Islet precursor cell (in vitro differentiated cells): Measurements from ENCODE around the gene EPB41.
"Not testable (repeated sequence)": the region's sequence is repeated elsewhere in the genome, so short reads cannot be mapped to it uniquely, and the experiment has no call there.

Source experiments
- DNase-seq: peaks from one replicate; pipeline ENCODE4 v3.0.0-alpha.2; 2018

Gene EPB41

GRCh38 chr1:29136391-29136915 lies 222.1 kb downstream of the EPB41 start:
- peak; percentile 50 for DNase-seq

- DNase-seq = no peak
Observed at GRCh38 chr1:29142714-29143113, 228.3 kb downstream of the EPB41 start.

GRCh38 chr1:29144178-29144577 lies 229.8 kb downstream of the EPB41 start:
- DNase-seq = no peak

GRCh38 chr1:29145739-29146437 lies 231.5 kb downstream of the EPB41 start:
- DNase-seq = no peak

GRCh38 chr1:29148656-29149491 lies 234.5 kb downstream of the EPB41 start:
- no peak for DNase-seq

GRCh38 chr1:29150346-29150745 lies 236.0 kb downstream of the EPB41 start:
- DNase-seq = not testable (repeated sequence)

- no peak for DNase-seq
Observed at GRCh38 chr1:29152046-29152805, 237.9 kb downstream of the EPB41 start.

- peak; percentile 95 for DNase-seq
Observed at GRCh38 chr1:29156543-29157268, 242.3 kb downstream of the EPB41 start.

GRCh38 chr1:29157269-29157601 lies 242.9 kb downstream of the EPB41 start:
- DNase-seq = no peak

- DNase-seq = no peak
Observed at GRCh38 chr1:29159773-29160172, 245.4 kb downstream of the EPB41 start.

GRCh38 chr1:29162025-29162424 lies 247.7 kb downstream of the EPB41 start:
- no peak for DNase-seq

- DNase-seq = no peak
Observed at GRCh38 chr1:29162476-29163138, 248.2 kb downstream of the EPB41 start.

GRCh38 chr1:29164588-29164987 lies 250.2 kb downstream of the EPB41 start:
- DNase-seq = no peak

- DNase-seq = no peak
Observed at GRCh38 chr1:29166291-29166878, 252.0 kb downstream of the EPB41 start.

- no peak for DNase-seq
Observed at GRCh38 chr1:29167904-29168303, 253.5 kb downstream of the EPB41 start.
